GM06990 (cell line): ENCODE results near the gene FBXO48.

Source experiments
- DNase-seq: peaks from one replicate; pipeline ENCODE4 v3.0.0-alpha.2; 2011; ENCODE audit not compliant: insufficient read length; ENCODE audit errors: extremely low read depth
- H3K27me3 ChIP-seq: replicated peaks from 2 replicates; pipeline ENCODE4 v1.6.0; 2011; ENCODE audit warnings: low read length; ENCODE audit not compliant: control insufficient read depth, insufficient read depth
- H3K36me3 ChIP-seq: 2 replicates; pipeline ENCODE4 v1.5.1; 2011; ENCODE audit warnings: low read length; ENCODE audit not compliant: control insufficient read depth, insufficient read depth
- H3K4me3 ChIP-seq: replicated peaks from 2 replicates; pipeline ENCODE4 v1.5.1; 2011; ENCODE audit warnings: low read depth, mild to moderate bottlenecking, control low read depth, low read length
- TF ChIP-seq, protein P1 (sequence below): IDR thresholded peaks from 2 replicates; pipeline ENCODE4 v1.5.1; 2011; ENCODE audit warnings: low read length, control low read depth, mild to moderate bottlenecking, inconsistent platforms; ENCODE audit not compliant: insufficient read depth, poor library complexity, severe bottlenecking

FBXO48 gene

DNA sequence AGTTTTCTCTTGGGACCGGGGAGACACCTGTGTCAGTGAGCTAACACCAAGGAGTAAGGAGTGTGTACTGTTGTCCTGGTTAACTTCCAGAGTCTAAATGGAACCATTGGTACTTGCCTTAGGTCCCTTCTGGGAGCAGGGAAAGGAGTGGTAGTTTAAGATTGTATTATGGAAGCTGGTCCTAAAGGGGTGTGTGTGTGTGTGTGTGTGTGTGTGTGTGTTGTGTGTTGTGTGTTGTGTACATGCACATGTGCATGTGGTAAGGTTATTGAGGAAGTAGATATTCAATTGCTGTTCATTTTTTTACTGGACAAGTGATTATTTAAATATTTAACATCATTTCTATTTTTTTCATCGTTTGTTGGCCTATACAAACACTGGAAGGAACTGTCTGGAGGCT is 1.7 kb upstream of the FBXO48 start:
- no peak overlapping the region for H3K4me3 ChIP-seq
- TF ChIP-seq, protein P1, sequence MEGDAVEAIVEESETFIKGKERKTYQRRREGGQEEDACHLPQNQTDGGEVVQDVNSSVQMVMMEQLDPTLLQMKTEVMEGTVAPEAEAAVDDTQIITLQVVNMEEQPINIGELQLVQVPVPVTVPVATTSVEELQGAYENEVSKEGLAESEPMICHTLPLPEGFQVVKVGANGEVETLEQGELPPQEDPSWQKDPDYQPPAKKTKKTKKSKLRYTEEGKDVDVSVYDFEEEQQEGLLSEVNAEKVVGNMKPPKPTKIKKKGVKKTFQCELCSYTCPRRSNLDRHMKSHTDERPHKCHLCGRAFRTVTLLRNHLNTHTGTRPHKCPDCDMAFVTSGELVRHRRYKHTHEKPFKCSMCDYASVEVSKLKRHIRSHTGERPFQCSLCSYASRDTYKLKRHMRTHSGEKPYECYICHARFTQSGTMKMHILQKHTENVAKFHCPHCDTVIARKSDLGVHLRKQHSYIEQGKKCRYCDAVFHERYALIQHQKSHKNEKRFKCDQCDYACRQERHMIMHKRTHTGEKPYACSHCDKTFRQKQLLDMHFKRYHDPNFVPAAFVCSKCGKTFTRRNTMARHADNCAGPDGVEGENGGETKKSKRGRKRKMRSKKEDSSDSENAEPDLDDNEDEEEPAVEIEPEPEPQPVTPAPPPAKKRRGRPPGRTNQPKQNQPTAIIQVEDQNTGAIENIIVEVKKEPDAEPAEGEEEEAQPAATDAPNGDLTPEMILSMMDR = no peak

GRCh38 chr2:68466778-68467076 is 367 bp downstream of the FBXO48 start:
- Histone ChIP-seq H3K36me3 (no peaks in the 10 kb centered on the region), H3K27me3 (no peaks in the 10 kb centered on the region), H3K4me3 (peak overlapping the region; percentile 95)
- no peak for DNase-seq
- TF ChIP-seq, protein P1 = no peak

More for the DNA sequence above, 1.7 kb upstream of the FBXO48 start:
- DNase-seq = no peak
- Histone ChIP-seq H3K36me3 (no peaks in the 10 kb centered on the region), H3K27me3 (no peaks in the 10 kb centered on the region)

- no peaks in the 10 kb centered on the region for H3K27me3 ChIP-seq
- H3K36me3 ChIP-seq = no peaks in the 10 kb centered on the region
- no peak for DNase-seq
- H3K4me3 ChIP-seq = peak overlapping the region; percentile 95
- TF ChIP-seq, protein P1 = no peak
Measured at GRCh38 chr2:68466361-68466777, 725 bp downstream of the FBXO48 start.

DNA sequence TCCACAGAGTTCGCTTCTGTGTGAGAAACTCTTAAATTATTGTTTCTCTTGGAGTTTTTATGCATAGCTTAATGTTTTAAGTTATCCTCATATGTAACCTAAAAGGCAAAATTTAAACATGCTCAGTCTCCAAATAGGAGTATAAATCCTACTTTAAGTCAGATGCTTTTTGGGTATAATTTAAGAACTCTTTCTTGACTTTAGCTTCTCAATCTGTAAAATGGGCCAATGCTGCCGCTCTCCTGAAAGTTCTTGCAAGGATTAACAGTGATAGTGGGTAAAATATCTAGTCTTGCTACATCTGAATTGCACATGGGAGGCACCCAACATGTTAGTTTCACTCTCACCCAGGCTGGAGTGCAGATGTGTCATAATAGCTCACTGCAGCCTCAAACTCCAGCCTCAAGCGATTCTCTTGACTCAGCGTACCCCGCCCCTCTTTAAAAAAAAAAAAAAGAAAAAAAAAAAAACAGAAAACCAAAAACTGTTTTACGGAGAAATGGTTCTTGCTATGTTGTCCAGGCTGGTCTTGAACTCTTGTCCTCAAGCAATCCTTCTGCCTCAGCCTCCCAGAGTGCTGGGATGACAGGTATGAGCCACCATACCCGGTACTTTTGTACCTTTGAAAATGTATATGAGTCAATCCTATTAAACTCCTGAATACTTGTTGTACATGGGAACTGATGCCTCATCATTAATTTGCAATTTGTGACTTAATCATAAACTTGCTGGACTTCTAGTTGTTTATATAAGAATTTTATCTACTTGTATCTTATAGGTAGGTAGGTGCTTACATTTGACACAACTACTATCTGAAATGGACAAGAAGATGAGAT is 1.8 kb downstream of the FBXO48 start:
- TF ChIP-seq, protein P1 = no peak
- Histone ChIP-seq H3K27me3 (no peaks in the 10 kb centered on the region), H3K36me3 (no peaks in the 10 kb centered on the region), H3K4me3 (no peak overlapping the region)
- DNase-seq = no peak

GRCh38 chr2:68464651-68465050 is 2.4 kb downstream of the FBXO48 start:
- TF ChIP-seq, protein P1 = no peak
- DNase-seq = no peak
- H3K36me3 ChIP-seq = no peaks in the 10 kb centered on the region
- no peak overlapping the region for H3K4me3 ChIP-seq
- no peaks in the 10 kb centered on the region for H3K27me3 ChIP-seq

- Histone ChIP-seq H3K27me3 (no peaks in the 10 kb centered on the region), H3K4me3 (no peak overlapping the region), H3K36me3 (no peaks in the 10 kb centered on the region)
- TF ChIP-seq, protein P1 = peak; percentile 59
- DNase-seq = no peak
Measured at GRCh38 chr2:68463287-68463877, 3.7 kb downstream of the FBXO48 start.
